Liver (tissue), 3 donors: Measurements from ENCODE around the gene TMEM14C.

Experiments
- CTCF ChIP-seq: fragments of 150-350 bp; IDR thresholded peaks from 2 replicates; pipeline ENCODE4 v1.5.1; 2017; ENCODE audit warnings: improper control_type of control experiment, low read depth, low read length; ENCODE audit not compliant: missing input control
- EGR1 ChIP-seq, 2 donors: IDR thresholded peaks; 2 replicates each; pipeline ENCODE4 v1.6.1; 2016 to 2018; ENCODE audit warnings: antibody characterized with exemption in 2 of 2, low read depth in 2 of 2
- GABPA ChIP-seq, 2 donors: IDR thresholded peaks in 1 of 2; conservative IDR thresholded peaks in 1 of 2; 2 replicates each; pipeline ENCODE4 v1.6.1; 2016; ENCODE audit warnings: antibody characterized with exemption in 2 of 2, mild to moderate bottlenecking in 1 of 2, moderate library complexity in 1 of 2
- HNF4G ChIP-seq: IDR thresholded peaks from 2 replicates; pipeline ENCODE4 v1.6.1; 2016; ENCODE audit warnings: antibody characterized with exemption
- JUND ChIP-seq, 2 donors: IDR thresholded peaks; 2 replicates each; pipeline ENCODE4 v1.6.1; 2016; ENCODE audit warnings: antibody characterized with exemption in 2 of 2
- RAD21 ChIP-seq, 2 donors: IDR thresholded peaks; 2 replicates each; pipeline ENCODE4 v1.6.1; 2016; ENCODE audit warnings: antibody characterized with exemption in 2 of 2, mild to moderate bottlenecking in 2 of 2
- REST ChIP-seq: IDR thresholded peaks from 2 replicates; pipeline ENCODE4 v1.6.1; 2016; ENCODE audit warnings: antibody characterized with exemption, mild to moderate bottlenecking
- SP1 ChIP-seq: IDR thresholded peaks from 2 replicates; pipeline ENCODE4 v1.6.1; 2018; ENCODE audit warnings: antibody characterized with exemption, mild to moderate bottlenecking
- TAF1 ChIP-seq: conservative IDR thresholded peaks from 2 replicates; pipeline ENCODE4 v1.6.1; 2016; ENCODE audit warnings: antibody characterized with exemption, mild to moderate bottlenecking
- YY1 ChIP-seq: IDR thresholded peaks from 2 replicates; pipeline ENCODE4 v1.6.1; 2016; ENCODE audit warnings: antibody characterized with exemption, mild to moderate bottlenecking
- ZBTB33 ChIP-seq: IDR thresholded peaks from 2 replicates; pipeline ENCODE4 v1.6.1; 2016; ENCODE audit warnings: antibody characterized with exemption
- donor health status: healthy.
- donor health status: healthy.

GRCh38 chr6:10771371-10771894 lies 48.6 kb downstream of the TMEM14C start:
- TF ChIP-seq CTCF: no peak
- TF ChIP-seq GABPA (IDR thresholded peaks at IDR 0.05 in 1 of 2, conservative IDR thresholded peaks at IDR 0.05 in 1 of 2): no peak
- no peak for TF ChIP-seq ZBTB33
- no peak for TF ChIP-seq YY1
- TF ChIP-seq TAF1: no peak
- no peak for TF ChIP-seq REST
- TF ChIP-seq EGR1 (IDR thresholded peaks at IDR 0.05; ENCODE audit: low read depth in 2 of 2): no peak
- TF ChIP-seq SP1: no peak
- TF ChIP-seq HNF4G: no peak
- TF ChIP-seq RAD21 (IDR thresholded peaks at IDR 0.05): no peak
- no peak for TF ChIP-seq JUND (IDR thresholded peaks at IDR 0.05)
